ENCODE results near the gene NDUFV1. TPM values are rescaled to one million over a fixed set of nuclear protein-coding genes. Genes with fewer than 3 reads are reported as not detected.

The NDUFV1 gene
- total and polyA plus RNA-seq, 3 donors from 2014 or later = 187 to 369 (median 312) TPM

DNA sequence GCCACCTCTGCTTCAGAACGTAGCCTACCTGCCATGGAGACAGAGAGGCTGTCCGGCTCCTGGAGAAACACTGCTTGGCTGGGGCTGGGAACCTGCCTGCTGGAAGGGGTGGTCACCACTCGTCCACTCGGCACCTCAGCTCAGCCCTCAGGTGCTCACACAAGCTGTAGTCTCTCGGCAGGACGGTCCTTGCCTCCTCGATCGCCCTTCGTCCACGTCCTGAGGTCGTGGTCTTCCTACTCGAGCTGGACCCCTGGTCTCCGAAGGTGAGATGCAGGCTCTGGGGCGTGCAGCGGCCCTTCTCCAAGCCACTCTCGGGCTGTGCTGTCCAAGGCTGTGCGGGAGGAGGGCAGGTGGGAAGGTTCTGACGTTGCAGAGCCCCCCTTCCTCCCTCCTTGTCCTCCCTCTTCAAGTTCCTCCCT, 32.7 kb downstream of the NDUFV1 start, which contains the start of gene TBX10:
TSS of gene TBX10 (minus strand) at position 326 of the 422 bp plus-strand sequence. CDS start at position 35, 291 bp downstream.
- Histone ChIP-seq H3K27ac (no peak within 1 kb of the TSS), H3K36me3 (ENCODE audit: low read depth, missing control alignments) (no peaks in the 10 kb centered on the region), H3K27me3 (no peaks in the 10 kb centered on the region), H3K4me1 (no peaks in the 10 kb centered on the region), H3K9me3 (no peaks in the 10 kb centered on the region), H3K4me3 (no peak within 1 kb of the TSS)
- intact Hi-C loops (cut with DNase I; ENCODE audit: low total_unique reads) = no loop called here
- DNase-seq = no peak
- 69% methylated on average over 8 to 18 of the region's 18 CpGs for WGBS, 2 donors
- no peak for TF ChIP-seq POLR2A (IDR thresholded peaks at IDR 0.05)
- TF ChIP-seq, protein P1, sequence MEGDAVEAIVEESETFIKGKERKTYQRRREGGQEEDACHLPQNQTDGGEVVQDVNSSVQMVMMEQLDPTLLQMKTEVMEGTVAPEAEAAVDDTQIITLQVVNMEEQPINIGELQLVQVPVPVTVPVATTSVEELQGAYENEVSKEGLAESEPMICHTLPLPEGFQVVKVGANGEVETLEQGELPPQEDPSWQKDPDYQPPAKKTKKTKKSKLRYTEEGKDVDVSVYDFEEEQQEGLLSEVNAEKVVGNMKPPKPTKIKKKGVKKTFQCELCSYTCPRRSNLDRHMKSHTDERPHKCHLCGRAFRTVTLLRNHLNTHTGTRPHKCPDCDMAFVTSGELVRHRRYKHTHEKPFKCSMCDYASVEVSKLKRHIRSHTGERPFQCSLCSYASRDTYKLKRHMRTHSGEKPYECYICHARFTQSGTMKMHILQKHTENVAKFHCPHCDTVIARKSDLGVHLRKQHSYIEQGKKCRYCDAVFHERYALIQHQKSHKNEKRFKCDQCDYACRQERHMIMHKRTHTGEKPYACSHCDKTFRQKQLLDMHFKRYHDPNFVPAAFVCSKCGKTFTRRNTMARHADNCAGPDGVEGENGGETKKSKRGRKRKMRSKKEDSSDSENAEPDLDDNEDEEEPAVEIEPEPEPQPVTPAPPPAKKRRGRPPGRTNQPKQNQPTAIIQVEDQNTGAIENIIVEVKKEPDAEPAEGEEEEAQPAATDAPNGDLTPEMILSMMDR (IDR thresholded peaks at IDR 0.05) = no peak

- Histone ChIP-seq H3K4me1 (no peaks in the 10 kb centered on the region), H3K36me3 (ENCODE audit: low read depth, missing control alignments) (no peaks in the 10 kb centered on the region), H3K27me3 (no peaks in the 10 kb centered on the region), H3K9me3 (no peaks in the 10 kb centered on the region), H3K27ac (no peak overlapping the region), H3K4me3 (no peak overlapping the region)
- TF ChIP-seq, protein P1 (IDR thresholded peaks at IDR 0.05) = peak in 2 of 3 experiments; percentile 43 to 49
- TF ChIP-seq POLR2A (IDR thresholded peaks at IDR 0.05) = no peak
- intact Hi-C loops (cut with DNase I; ENCODE audit: low total_unique reads) = no loop called here
- WGBS, 2 donors = 49 to 61% methylated on average over 13 to 23 of the region's 23 CpGs
- DNase-seq = peak; percentile 64
These were observed 33.5 kb downstream of the NDUFV1 start for GRCh38 chr11:67640021-67640757.

DNA sequence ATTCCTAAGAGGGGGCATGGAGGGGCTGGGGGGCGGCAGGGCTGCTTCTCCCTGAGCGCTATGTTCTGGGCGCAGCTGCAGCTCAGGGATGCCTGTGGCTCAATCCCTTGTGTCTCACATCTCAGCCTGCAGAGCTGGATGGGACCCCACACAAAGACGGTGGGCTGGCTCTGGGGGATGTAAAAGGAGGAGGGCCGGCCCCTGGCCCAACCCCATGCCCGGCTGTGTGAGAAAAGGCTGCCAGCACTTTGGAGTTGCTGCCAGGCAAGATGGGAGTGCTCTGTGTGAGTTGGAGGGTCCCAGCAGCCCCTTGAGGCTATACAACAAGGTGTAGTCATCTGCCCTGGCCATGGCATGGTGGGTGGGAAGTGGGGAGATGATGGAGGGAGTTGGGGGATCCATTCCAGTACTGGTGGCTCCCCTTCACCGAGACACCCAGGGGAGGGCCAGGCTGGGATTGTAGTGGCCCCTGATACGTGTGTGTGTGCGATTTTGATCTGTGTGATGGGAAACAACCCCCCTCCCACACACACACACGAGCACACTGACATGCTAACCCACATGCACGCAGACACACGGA, 34.1 kb downstream of the NDUFV1 start:
- no peaks in the 10 kb centered on the region for H3K4me1 ChIP-seq
- H3K9me3 ChIP-seq = no peaks in the 10 kb centered on the region
- H3K27ac ChIP-seq = no peak overlapping the region
- no peak for DNase-seq
- intact Hi-C loops (cut with DNase I; ENCODE audit: low total_unique reads) = no loop called here
- no peaks in the 10 kb centered on the region for H3K36me3 ChIP-seq (ENCODE audit: low read depth, missing control alignments)
- H3K4me3 ChIP-seq = no peak overlapping the region
- TF ChIP-seq, protein P1 (IDR thresholded peaks at IDR 0.05) = no peak
- TF ChIP-seq POLR2A (IDR thresholded peaks at IDR 0.05) = no peak
- H3K27me3 ChIP-seq = no peaks in the 10 kb centered on the region
- WGBS, 2 donors = 66 to 68% methylated on average over 4 to 12 of the region's 12 CpGs

DNA sequence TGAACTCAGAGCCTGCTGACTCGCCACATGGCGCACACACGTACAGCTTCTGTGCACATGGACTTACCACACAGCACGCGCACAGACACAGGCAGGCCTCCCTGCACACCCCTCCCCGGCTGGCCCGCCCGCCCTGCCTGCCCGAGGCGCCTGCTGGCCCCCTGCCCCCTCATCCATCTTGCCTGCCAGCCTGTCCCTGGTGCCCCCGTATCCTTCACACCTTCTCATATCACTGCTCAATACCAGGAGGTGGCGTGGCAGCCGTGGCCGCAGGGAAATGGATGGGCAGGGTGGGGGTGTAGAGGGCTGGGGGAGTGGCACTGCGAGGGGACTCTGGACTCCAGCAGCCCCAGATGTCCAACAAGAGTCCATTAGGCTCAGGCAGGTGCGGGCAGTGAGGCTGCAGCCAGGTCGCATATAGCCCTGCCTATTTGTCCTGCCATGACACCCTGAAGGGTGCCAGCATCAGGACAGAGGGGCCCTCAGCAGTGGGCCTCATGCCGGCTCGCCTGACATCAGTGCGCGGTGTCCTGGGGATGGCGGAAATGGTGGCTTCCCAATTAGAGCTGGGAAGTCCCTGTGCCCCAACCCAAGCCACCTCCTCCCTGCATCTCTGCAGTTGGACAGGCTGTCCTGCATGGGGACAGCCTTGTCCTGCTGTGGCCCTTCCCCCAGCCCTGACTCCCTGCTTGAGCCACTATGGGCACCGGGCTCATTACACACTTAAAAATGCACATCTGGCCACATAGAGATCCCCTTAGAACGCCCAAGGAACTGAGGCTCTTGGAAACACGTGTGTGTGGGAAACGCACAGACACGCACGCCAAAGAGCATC, 34.8 kb downstream of the NDUFV1 start:
- Histone ChIP-seq H3K36me3 (ENCODE audit: low read depth, missing control alignments) (no peaks in the 10 kb centered on the region), H3K27me3 (no peaks in the 10 kb centered on the region), H3K4me3 (no peak overlapping the region), H3K27ac (no peak overlapping the region), H3K9me3 (no peaks in the 10 kb centered on the region), H3K4me1 (no peaks in the 10 kb centered on the region)
- intact Hi-C loops (cut with DNase I; ENCODE audit: low total_unique reads) = no loop called here
- 83 to 85% methylated on average over 12 to 28 of the region's 28 CpGs for WGBS, 2 donors
- DNase-seq = no peak
- no peak for TF ChIP-seq POLR2A (IDR thresholded peaks at IDR 0.05)
- TF ChIP-seq, protein P1 (IDR thresholded peaks at IDR 0.05) = no peak

Measured in testis (tissue), 3 donors.